Measurements from ENCODE around the gene MRPL16.
"Not testable (repeated sequence)": the region's sequence is repeated elsewhere in the genome, so short reads cannot be mapped to it uniquely, and the experiment has no call there.

The MRPL16 gene

GRCh38 chr11:59807047-59807610, 3.4 kb downstream of the MRPL16 start:
- no peak for DNase-seq

- no peak for DNase-seq
Measured at GRCh38 chr11:59804061-59804460, 6.5 kb downstream of the MRPL16 start.

- peak; percentile 43 for DNase-seq
Measured at GRCh38 chr11:59802639-59803176, 7.9 kb downstream of the MRPL16 start.

- no peak for DNase-seq
Measured at GRCh38 chr11:59801981-59802638, 8.5 kb downstream of the MRPL16 start.

- no peak for DNase-seq
Measured at GRCh38 chr11:59801160-59801706, 9.3 kb downstream of the MRPL16 start.

- no peak for DNase-seq
Measured at GRCh38 chr11:59800390-59801025, 10.1 kb downstream of the MRPL16 start.

GRCh38 chr11:59794417-59794816, 16.2 kb downstream of the MRPL16 start:
- DNase-seq = no peak

GRCh38 chr11:59792507-59792906, 18.1 kb downstream of the MRPL16 start:
- DNase-seq = no peak

GRCh38 chr11:59791639-59792038, 18.9 kb downstream of the MRPL16 start:
- no peak for DNase-seq

GRCh38 chr11:59787816-59788215, 22.8 kb downstream of the MRPL16 start:
- DNase-seq = peak; percentile 60

GRCh38 chr11:59787255-59787588, 23.4 kb downstream of the MRPL16 start:
- no peak for DNase-seq

GRCh38 chr11:59785818-59786217, 24.8 kb downstream of the MRPL16 start:
- DNase-seq = no peak

- not testable (repeated sequence) for DNase-seq
Measured at GRCh38 chr11:59784441-59784840, 26.1 kb downstream of the MRPL16 start.

- no peak for DNase-seq
Measured at GRCh38 chr11:59783632-59784090, 26.9 kb downstream of the MRPL16 start.

GRCh38 chr11:59782080-59782479, 28.5 kb downstream of the MRPL16 start:
- no peak for DNase-seq

- no peak for DNase-seq
Measured at GRCh38 chr11:59779487-59779886, 31.1 kb downstream of the MRPL16 start.

GRCh38 chr11:59778122-59778521, 32.5 kb downstream of the MRPL16 start:
- DNase-seq = no peak

GRCh38 chr11:59777104-59777503, 33.5 kb downstream of the MRPL16 start:
- DNase-seq = no peak

GRCh38 chr11:59776210-59777066, 34.1 kb downstream of the MRPL16 start:
- peak; percentile 44 for DNase-seq

- no peak for DNase-seq
Measured at GRCh38 chr11:59773083-59773440, 37.5 kb downstream of the MRPL16 start.

GRCh38 chr11:59771605-59772004, 39.0 kb downstream of the MRPL16 start:
- DNase-seq = no peak

GRCh38 chr11:59770869-59771268, 39.7 kb downstream of the MRPL16 start:
- DNase-seq = no peak

- no peak for DNase-seq
Measured at GRCh38 chr11:59770319-59770718, 40.3 kb downstream of the MRPL16 start.
